ENCODE measurements around the gene UPB1. TPM values are rescaled to one million over a fixed set of nuclear protein-coding genes. Genes with fewer than 3 reads are reported as not detected.
A peak's percentile ranks its signal among the peaks of the same experiment; 100 is the strongest.

The UPB1 gene
- total and polyA plus RNA-seq, 8 donors = 0.35 to 0.73 TPM; not detected in 6

- no peaks in the 10 kb centered on the region for H3K36me3 ChIP-seq
- intact Hi-C loops (cut with DNase I; ENCODE audit: low total_unique reads) = loop anchor here (5.0 to 10.0 kb wide), 2 partner anchors 85 to 197 kb away; no protein-coding TSS in a partner anchor
- no peaks in the 10 kb centered on the region for H3K27me3 ChIP-seq
- no peak for TF ChIP-seq POLR2A (IDR thresholded peaks at IDR 0.05)
- no peak for TF ChIP-seq EP300 (IDR thresholded peaks at IDR 0.05)
- TF ChIP-seq POLR2AphosphoS5 (IDR thresholded peaks at IDR 0.05) = peak in 1 of 3 donors; percentile 32
- TF ChIP-seq, protein P1, sequence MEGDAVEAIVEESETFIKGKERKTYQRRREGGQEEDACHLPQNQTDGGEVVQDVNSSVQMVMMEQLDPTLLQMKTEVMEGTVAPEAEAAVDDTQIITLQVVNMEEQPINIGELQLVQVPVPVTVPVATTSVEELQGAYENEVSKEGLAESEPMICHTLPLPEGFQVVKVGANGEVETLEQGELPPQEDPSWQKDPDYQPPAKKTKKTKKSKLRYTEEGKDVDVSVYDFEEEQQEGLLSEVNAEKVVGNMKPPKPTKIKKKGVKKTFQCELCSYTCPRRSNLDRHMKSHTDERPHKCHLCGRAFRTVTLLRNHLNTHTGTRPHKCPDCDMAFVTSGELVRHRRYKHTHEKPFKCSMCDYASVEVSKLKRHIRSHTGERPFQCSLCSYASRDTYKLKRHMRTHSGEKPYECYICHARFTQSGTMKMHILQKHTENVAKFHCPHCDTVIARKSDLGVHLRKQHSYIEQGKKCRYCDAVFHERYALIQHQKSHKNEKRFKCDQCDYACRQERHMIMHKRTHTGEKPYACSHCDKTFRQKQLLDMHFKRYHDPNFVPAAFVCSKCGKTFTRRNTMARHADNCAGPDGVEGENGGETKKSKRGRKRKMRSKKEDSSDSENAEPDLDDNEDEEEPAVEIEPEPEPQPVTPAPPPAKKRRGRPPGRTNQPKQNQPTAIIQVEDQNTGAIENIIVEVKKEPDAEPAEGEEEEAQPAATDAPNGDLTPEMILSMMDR (IDR thresholded peaks at IDR 0.05) = peak in 4 of 7 experiments; percentile 24 to 75 (median 54)
- peaks cover 13 to 41% (median 37%) of the 10 kb centered on the region in 4 donors for H3K4me1 ChIP-seq
- WGBS, 5 donors = 23 to 37% (median 27%) methylated on average over 8 of the region's 8 CpGs
- no peak overlapping the region for H3K4me3 ChIP-seq
- no peak overlapping the region for H3K27ac ChIP-seq
- no peaks in the 10 kb centered on the region for H3K9me3 ChIP-seq
- DNase-seq = peak; percentile 76 to 92
Observed at GRCh38 chr22:24521791-24522245, 26.7 kb downstream of the UPB1 start.

DNA sequence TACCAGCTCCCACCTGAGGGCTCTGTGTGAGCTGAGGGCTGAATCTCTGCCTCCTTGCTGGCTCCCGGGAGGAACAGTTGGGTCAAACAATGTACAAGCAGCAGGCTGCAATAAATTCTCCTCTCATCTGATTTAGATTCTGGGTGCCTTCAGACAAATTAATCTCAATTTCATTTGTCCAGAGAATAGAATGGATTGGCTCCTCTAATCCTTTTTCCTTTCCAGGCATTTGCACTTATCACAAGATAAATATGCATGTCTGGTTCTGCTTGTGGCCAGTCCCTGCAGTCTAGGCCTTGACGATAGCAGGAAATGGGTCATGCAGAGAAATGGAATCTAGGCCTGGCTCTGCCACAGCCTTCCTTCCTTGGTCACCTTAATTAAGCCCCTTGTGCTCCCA lies 28.7 kb downstream of the UPB1 start:
- peak overlapping the region in 4 of 5 donors; percentile 24 to 53 (median 38) for H3K27ac ChIP-seq
- H3K9me3 ChIP-seq = no peaks in the 10 kb centered on the region

DNA sequence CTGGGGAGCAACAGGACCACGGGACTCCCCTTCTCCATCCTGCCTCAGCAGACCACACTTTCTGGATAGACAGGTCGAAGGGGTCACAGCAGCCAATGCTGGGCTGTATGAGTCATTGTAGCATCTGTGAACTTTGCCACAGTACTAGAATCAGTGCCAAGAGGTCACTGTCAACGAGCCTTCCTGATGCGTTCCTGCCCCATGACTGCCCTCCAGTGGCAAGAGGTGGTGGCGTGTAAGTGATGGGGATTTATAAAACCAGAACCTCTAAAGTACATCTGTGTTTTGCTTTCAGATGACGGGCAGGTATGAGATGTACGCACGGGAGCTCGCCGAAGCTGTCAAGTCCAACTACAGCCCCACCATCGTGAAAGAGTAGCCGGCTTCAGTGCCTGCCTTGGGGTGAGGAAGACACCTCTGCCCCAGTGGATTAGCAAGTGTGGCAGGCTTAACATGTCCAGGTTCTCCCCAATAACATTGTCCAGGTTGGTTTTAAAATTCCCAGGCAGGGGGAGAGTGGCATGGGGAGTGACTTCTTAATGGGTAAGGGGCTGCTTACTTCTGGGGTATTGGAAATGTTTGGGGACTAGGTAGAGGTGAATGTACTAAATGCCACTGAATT lies 30.4 kb downstream of the UPB1 start:
- peak; percentile 78 to 89 for DNase-seq
- Histone ChIP-seq H3K4me1 (peaks cover 13 to 39% (median 32%) of the 10 kb centered on the region in 4 donors), H3K27ac (no peak overlapping the region), H3K36me3 (no peaks in the 10 kb centered on the region), H3K9me3 (no peaks in the 10 kb centered on the region), H3K27me3 (no peaks in the 10 kb centered on the region), H3K4me3 (no peak overlapping the region)
- TF ChIP-seq POLR2A (IDR thresholded peaks at IDR 0.05) (no peak), POLR2AphosphoS5 (IDR thresholded peaks at IDR 0.05) (peak in 1 of 3 donors; percentile 59), EP300 (IDR thresholded peaks at IDR 0.05) (no peak)
- TF ChIP-seq, protein P1 (IDR thresholded peaks at IDR 0.05) = peak in 5 of 7 experiments; percentile 35 to 79 (median 74)
- intact Hi-C loops (cut with DNase I; ENCODE audit: low total_unique reads) = loop anchor here (10.0 kb wide), 1 partner anchor 201 kb away; no protein-coding TSS in a partner anchor
- 7 to 21% (median 11%) methylated on average over 9 to 12 of the region's 12 CpGs for WGBS, 5 donors

More for the DNA sequence above, 28.7 kb downstream of the UPB1 start:
- H3K4me1 ChIP-seq = peaks cover 13 to 41% (median 37%) of the 10 kb centered on the region in 4 donors
- no peak overlapping the region for H3K4me3 ChIP-seq
- intact Hi-C loops (cut with DNase I; ENCODE audit: low total_unique reads) = loop anchor here (5.0 to 10.0 kb wide), 2 partner anchors 87 to 199 kb away; no protein-coding TSS in a partner anchor
- WGBS, 5 donors = 25 to 52% (median 42%) methylated on average over 2 of the region's 2 CpGs
- peak; percentile 32 to 51 for DNase-seq
- H3K27me3 ChIP-seq = no peaks in the 10 kb centered on the region
- H3K36me3 ChIP-seq = no peaks in the 10 kb centered on the region
- TF ChIP-seq, protein P1 (IDR thresholded peaks at IDR 0.05) = no peak
- TF ChIP-seq POLR2AphosphoS5 (IDR thresholded peaks at IDR 0.05) (peak in 2 of 3 donors; percentile 13 to 30), EP300 (IDR thresholded peaks at IDR 0.05) (no peak), POLR2A (IDR thresholded peaks at IDR 0.05) (no peak)

DNA sequence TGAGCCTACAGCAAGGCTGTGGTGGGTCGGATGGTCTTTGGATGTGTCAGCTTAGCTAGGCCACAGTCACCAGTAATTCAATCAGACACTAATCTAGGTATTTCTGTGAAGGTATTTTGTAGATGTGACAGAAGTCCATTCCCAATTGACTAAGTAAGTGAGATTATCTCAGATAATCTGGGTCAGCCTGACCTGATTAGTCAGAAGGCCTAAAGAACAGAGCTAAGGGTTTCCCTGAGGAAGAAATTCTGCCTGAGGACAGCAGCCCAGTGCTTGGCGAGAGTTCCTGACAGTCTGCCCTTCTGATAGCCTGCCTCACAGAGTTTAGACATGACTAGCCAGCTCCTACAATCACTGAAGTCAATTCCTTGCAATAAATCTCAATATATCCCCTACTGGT lies 31.1 kb downstream of the UPB1 start:
- Histone ChIP-seq H3K9me3 (no peaks in the 10 kb centered on the region), H3K27ac (no peak overlapping the region), H3K27me3 (no peaks in the 10 kb centered on the region), H3K36me3 (no peaks in the 10 kb centered on the region), H3K4me1 (peaks cover 13 to 33% (median 31%) of the 10 kb centered on the region in 4 donors), H3K4me3 (no peak overlapping the region)
- no peak for DNase-seq
- 83 to 95% (median 91%) methylated on average over 2 of the region's 2 CpGs for WGBS, 5 donors
- TF ChIP-seq POLR2AphosphoS5 (IDR thresholded peaks at IDR 0.05) = no peak
- intact Hi-C loops (cut with DNase I; ENCODE audit: low total_unique reads) = loop anchor here (10.0 kb wide), 1 partner anchor 201 kb away; no protein-coding TSS in a partner anchor
